ENCODE results near the gene PEMT. TPM values are rescaled to one million over a fixed set of nuclear protein-coding genes. Genes with fewer than 3 reads are reported as not detected.

PEMT gene
- total and polyA plus RNA-seq, 2 of the 8 experiments (the other 6 are each of a cell fraction or from before 2014, with no cell fraction given), result 42.0 to 118 TPM

DNA sequence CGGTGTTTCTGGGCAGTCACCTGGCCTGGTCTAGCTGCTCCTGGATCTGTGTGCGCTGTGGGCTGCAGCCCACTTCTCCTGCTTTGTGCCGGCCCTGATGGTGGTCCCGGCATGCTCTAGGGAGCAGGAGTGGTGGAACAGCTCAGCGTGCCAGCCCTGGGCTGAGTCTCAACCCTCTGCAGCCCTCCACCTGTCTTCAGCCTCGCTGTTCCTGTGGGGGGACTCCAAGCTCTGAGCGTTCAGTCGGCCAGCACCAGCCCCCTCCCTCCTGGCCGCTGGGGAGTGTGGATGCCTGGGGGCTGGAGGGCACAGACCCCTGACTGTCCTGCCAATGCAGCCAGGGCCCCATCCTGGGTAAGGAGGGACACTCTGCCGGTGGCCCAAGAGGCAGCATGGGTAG lies 71.6 kb downstream of the PEMT start:
- 93% methylated on average over 10 of the region's 10 CpGs; no CpG with 5 or more reads in 1 of the 2 experiments for WGBS, 2 experiments (ENCODE audit: extremely low coverage in 1 of 2, insufficient coverage in 1 of 2, insufficient read length in 1 of 2, insufficient replicate concordance in 2 of 2, low coverage in 1 of 2, low lambda C conversion rate in 2 of 2, missing lambda C conversion rate in 1 of 2)
- Histone ChIP-seq H2BK120ac (replicated peaks; ENCODE audit: low read depth, low read length) (no peak overlapping the region), H3K23ac (ENCODE audit: insufficient read length) (no peak overlapping the region), H4K5ac (ENCODE audit: insufficient read length, low read depth, low read length) (no peak overlapping the region), H3K23me2 (ENCODE audit: low read depth, low read length) (no peaks in the 10 kb centered on the region), H3K79me1 (ENCODE audit: low read depth, low read length) (no peaks in the 10 kb centered on the region), H2BK12ac (ENCODE audit: low read depth, low read length) (no peak overlapping the region), H3K4ac (replicated peaks; ENCODE audit: insufficient read length, low read depth, low read length) (no peak overlapping the region), H3K56ac (replicated peaks; ENCODE audit: insufficient read length, low read depth, low read length) (no peak overlapping the region), H4K91ac (replicated peaks; ENCODE audit: insufficient read length, low read length) (no peak overlapping the region), H3K27me3 (replicated peaks in 1 of 4; ENCODE audit: control insufficient read depth in 3 of 4, extremely low read depth in 1 of 4, insufficient read depth in 3 of 4, low read length in 3 of 4) (no peaks in the 10 kb centered on the region), H3K18ac (ENCODE audit: extremely low read depth, low read length) (no peak overlapping the region), H4K8ac (ENCODE audit: extremely low read depth, insufficient read depth, low read length) (no peak overlapping the region; the same call in 1 of the 2 replicates), H2BK20ac (ENCODE audit: low read length) (no peak overlapping the region), H3K9me3 (ENCODE audit: insufficient read depth in 2 of 2, low read depth in 1 of 2, low read length in 1 of 2) (0 out of 4 replicates have a peak, but pooled peaks cover 0 to 2% of the 10 kb centered on the region in 2 experiments), H2BK15ac (ENCODE audit: low read length) (no peak overlapping the region), H3K4me2 (ENCODE audit: insufficient read depth in 1 of 2, low read depth in 2 of 2, low read length in 2 of 2) (no peak overlapping the region), H3K79me2 (ENCODE audit: control insufficient read depth in 1 of 2, insufficient read depth in 2 of 2, low read length in 2 of 2) (no peaks in the 10 kb centered on the region), H3K27ac (ENCODE audit: low read depth, low read length) (no peak overlapping the region), H3K4me1 (replicated peaks in 1 of 4; ENCODE audit: control insufficient read depth in 3 of 4, insufficient read depth in 4 of 4, low read length in 3 of 4) (peaks cover 4 to 28% (median 18%) of the 10 kb centered on the region in 4 experiments), H3K4me3 (ENCODE audit: extremely low read depth in 1 of 4, insufficient read depth in 2 of 4, low read depth in 3 of 4, low read length in 4 of 4) (no peak overlapping the region), H3K14ac (ENCODE audit: insufficient read length) (no peak overlapping the region), H2AK5ac (ENCODE audit: low read depth, low read length) (no peak overlapping the region), H3K9ac (replicated peaks in 1 of 4; ENCODE audit: extremely low read depth in 1 of 4, low read depth in 3 of 4, low read length in 3 of 4) (no peak overlapping the region), H3K36me3 (ENCODE audit: control insufficient read depth in 2 of 4, insufficient read depth in 4 of 4, low read length in 3 of 4) (no peaks in the 10 kb centered on the region), H4K20me1 (replicated peaks in 1 of 2; ENCODE audit: control insufficient read depth in 1 of 2, insufficient read depth in 2 of 2, low read length in 2 of 2) (no peaks in the 10 kb centered on the region), H2AFZ (ENCODE audit: low read length) (no peak overlapping the region), H2BK5ac (ENCODE audit: low read depth, low read length) (no peak overlapping the region)
- ChIA-PET CTCF (ENCODE audit: partially characterized antibody) (interaction anchor here (0.9 to 5.7 kb wide), 7 partner anchors 10 to 121 kb away, joined by 3 to 32 read pairs (median 8); no protein-coding TSS in a partner anchor), POLR2A (ENCODE audit: partially characterized antibody) (interaction anchor here (0.6 to 1.1 kb wide), 2 partner anchors 29 to 242 kb away, joined by 3 read pairs; no protein-coding TSS in a partner anchor)
- FAIRE-seq, result no peak
- no peak for DNase-seq (ENCODE audit: low read depth in 1 of 2, low spot score in 2 of 2)
- TF ChIP-seq, protein P1, sequence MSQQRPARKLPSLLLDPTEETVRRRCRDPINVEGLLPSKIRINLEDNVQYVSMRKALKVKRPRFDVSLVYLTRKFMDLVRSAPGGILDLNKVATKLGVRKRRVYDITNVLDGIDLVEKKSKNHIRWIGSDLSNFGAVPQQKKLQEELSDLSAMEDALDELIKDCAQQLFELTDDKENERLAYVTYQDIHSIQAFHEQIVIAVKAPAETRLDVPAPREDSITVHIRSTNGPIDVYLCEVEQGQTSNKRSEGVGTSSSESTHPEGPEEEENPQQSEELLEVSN (IDR thresholded peaks at IDR 0.05), result no peak
- TF ChIP-seq SP4 (IDR thresholded peaks at IDR 0.05; ENCODE audit: low read length), result no peak
- no peak for TF ChIP-seq KDM4A (IDR thresholded peaks at IDR 0.05; ENCODE audit: low read depth, low read length, severe bottlenecking)
- no peak for TF ChIP-seq POLR2AphosphoS5 (IDR thresholded peaks at IDR 0.05; ENCODE audit: low read depth, low read length)
- TF ChIP-seq ASH2L (IDR thresholded peaks at IDR 0.05; ENCODE audit: low read length), result no peak

Measured in H1 (cell line).